ENCODE data around the gene DZIP3.

DNA sequence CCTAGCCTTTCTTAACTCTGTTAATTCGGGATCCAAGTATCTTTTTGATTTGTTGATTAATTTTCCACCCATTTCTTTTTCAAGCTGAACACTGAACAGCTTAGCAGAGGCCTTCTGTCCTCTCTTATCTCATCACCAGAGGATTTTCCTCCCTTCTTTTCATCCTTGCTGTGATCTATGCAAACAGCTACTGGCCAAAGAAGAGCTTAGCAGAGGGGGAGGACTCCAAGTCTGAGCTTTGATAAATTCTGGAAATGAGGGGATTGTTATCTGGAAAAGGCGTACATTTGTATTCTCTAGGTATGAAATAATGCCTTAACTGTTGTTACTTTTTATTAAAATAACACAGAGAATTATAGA is 13.4 kb downstream of the DZIP3 start:
- no peak for TF ChIP-seq CTCF (IDR thresholded peaks at IDR 0.05; ENCODE audit: low read length)
- no peak for TF ChIP-seq EZH2phosphoT487 (IDR thresholded peaks at IDR 0.05; ENCODE audit: low read length)
